Right lobe of liver (tissue), 6 donors: Measurements from ENCODE around the gene TMEM240. TPM values are rescaled to one million over a fixed set of nuclear protein-coding genes. Genes with fewer than 3 reads are reported as not detected.

Experiments
- ATAC-seq, 4 donors: fragments of 200-7000 bp; cut with Tn5 transposase; one replicate each; pipeline ENCODE4 v1.9.1; 2020; ENCODE audit warnings: mild to moderate bottlenecking in 4 of 4, moderate library complexity in 4 of 4
- DNase-seq, 3 donors: peaks; one replicate each; pipeline ENCODE4 v3.0.0-alpha.2; 2020
- H3K27ac ChIP-seq, 3 donors: fragments of 200-600 bp; one replicate each; pipeline ENCODE4 v1.8.0; 2022
- H3K27me3 ChIP-seq, 2 donors: fragments of 200-600 bp; one replicate each; pipeline ENCODE4 v1.8.0; 2022
- H3K36me3 ChIP-seq, 4 donors: fragments of 200-600 bp; sonication (generic) in 1 of 4; one replicate each; pipeline versions ENCODE4 v1.5.1 to v1.8.0; 2017 to 2022; ENCODE audit warnings: control low read depth in 1 of 4
- H3K4me1 ChIP-seq, 4 donors: fragments of 200-600 bp; sonication (generic) in 1 of 4; one replicate each; pipeline versions ENCODE4 v1.5.1 to v1.8.0; 2017 to 2022; ENCODE audit warnings: control low read depth in 1 of 4
- H3K4me3 ChIP-seq, 3 donors: fragments of 200-600 bp; one replicate each; pipeline ENCODE4 v1.8.0; 2022
- H3K9me3 ChIP-seq, 4 donors: fragments of 200-600 bp; sonication (generic) in 1 of 4; one replicate each; pipeline versions ENCODE4 v1.5.1 to v1.8.0; 2017 to 2022; ENCODE audit warnings: control low read depth in 1 of 4
- CTCF ChIP-seq, 4 donors: fragments of 200-600 bp in 3 of 4; fragments of 450-650 bp in 1 of 4; IDR thresholded peaks; one replicate each; pipeline versions ENCODE4 v1.5.1 to v1.8.0; 2016 to 2022; ENCODE audit warnings: antibody characterized with exemption in 4 of 4, mild to moderate bottlenecking in 2 of 4
- POLR2A ChIP-seq: fragments of 450-650 bp; IDR thresholded peaks from one replicate; pipeline ENCODE4 v1.6.1; 2017; ENCODE audit warnings: antibody characterized with exemption, mild to moderate bottlenecking
- WGBS: methylation state at CpG from one replicate; pipeline ENCODE4 v1.1.6; 2018; ENCODE audit warnings: low coverage, low lambda C conversion rate; ENCODE audit not compliant: insufficient coverage; ENCODE audit errors: missing lambda C conversion rate; 5-methylcytosine and 5-hydroxymethylcytosine counted together
- intact Hi-C, 2 donors: fragments of 100-400 bp; cut with DNase I; formaldehyde crosslinking; loops; one replicate each; pipeline versions ENCODE4 v1.11.2 to v1.14.1; 2022
- total RNA-seq, 6 experiments: library from RNA; depleted of rRNA in 2 of 6; stranded (reverse); fragments of >200 nt in 2 of 6; fragmentation: NEBNext Ultra II Directional in 3 of 6; extraction: Animal tissue kit (Norgen Biotek cat#: 25700) in 3 of 6; gene quantifications; one replicate each; pipeline versions ENCODE4 v1.1.0 to v1.2.4, GENCODE V29; 2016 to 2023
- donor health status: DM: no; HTN: yes; CAD: no.
- donor health status: DM: no; HTN: no; CAD: no.
- donor health status: DM: no; HTN: no; CAD: no.
- donor health status: DM: no; HTN: yes; CAD: no.
- donor health status: DM: no; HTN: yes; CAD: no.

The TMEM240 gene
- total RNA-seq, 6 experiments from 2014 or later: 0.40 TPM; not detected in 5

- DNase-seq (no peak), ATAC-seq (no peak)
- Histone ChIP-seq H3K27ac (no peak overlapping the region), H3K27me3 (no peaks in the 10 kb centered on the region), H3K36me3 (peaks cover 0 to 18% (median 13%) of the 10 kb centered on the region in 4 donors), H3K9me3 (no peaks in the 10 kb centered on the region), H3K4me1 (peaks cover 0 to 20% (median under 1%) of the 10 kb centered on the region in 4 donors), H3K4me3 (no peak overlapping the region)
- intact Hi-C loops: no loop called here
- no peak for TF ChIP-seq CTCF (IDR thresholded peaks at IDR 0.05)
- no peak for TF ChIP-seq POLR2A
- WGBS: 75% methylated on average over 9 of the region's 10 CpGs
These were observed 27.5 kb upstream of the TMEM240 start for GRCh38 chr1:1567891-1568291.

GRCh38 chr1:1567152-1567875 lies 26.9 kb upstream of the TMEM240 start:
- 83% methylated on average over 21 of the region's 31 CpGs for WGBS
- intact Hi-C loops: no loop called here
- DNase-seq: no peak
- no peaks in the 10 kb centered on the region for H3K27me3 ChIP-seq
- H3K4me1 ChIP-seq: peaks cover 0 to 14% (median 0%) of the 10 kb centered on the region in 4 donors
- H3K27ac ChIP-seq: no peak overlapping the region
- TF ChIP-seq POLR2A: no peak
- TF ChIP-seq CTCF (IDR thresholded peaks at IDR 0.05): no peak
- ATAC-seq: no peak
- peaks cover 0 to 23% (median 17%) of the 10 kb centered on the region in 4 donors for H3K36me3 ChIP-seq
- no peaks in the 10 kb centered on the region for H3K9me3 ChIP-seq
- H3K4me3 ChIP-seq: no peak overlapping the region

- Histone ChIP-seq H3K27me3 (no peaks in the 10 kb centered on the region), H3K4me3 (no peak overlapping the region), H3K36me3 (peaks cover 0 to 32% (median 18%) of the 10 kb centered on the region in 4 donors), H3K27ac (no peak overlapping the region), H3K9me3 (no peaks in the 10 kb centered on the region), H3K4me1 (peaks cover 0 to 13% (median 0%) of the 10 kb centered on the region in 4 donors)
- intact Hi-C loops: no loop called here
- DNase-seq (peak in 1 of 3 donors; percentile 74), ATAC-seq (peak; percentile 66 to 90 (median 77))
- TF ChIP-seq POLR2A: no peak
- no peak for TF ChIP-seq CTCF (IDR thresholded peaks at IDR 0.05)
- 63% methylated on average over 8 of the region's 10 CpGs for WGBS
These were observed 24.9 kb upstream of the TMEM240 start for GRCh38 chr1:1565340-1565739.

GRCh38 chr1:1564268-1564667 lies 23.8 kb upstream of the TMEM240 start:
- H3K36me3 ChIP-seq: peaks cover 0 to 32% (median 18%) of the 10 kb centered on the region in 4 donors
- no peak overlapping the region for H3K4me3 ChIP-seq
- ATAC-seq (no peak), DNase-seq (no peak)
- H3K4me1 ChIP-seq: peaks cover 0 to 13% (median 0%) of the 10 kb centered on the region in 4 donors
- no peaks in the 10 kb centered on the region for H3K9me3 ChIP-seq
- TF ChIP-seq POLR2A: no peak
- no peak for TF ChIP-seq CTCF (IDR thresholded peaks at IDR 0.05)
- 87% methylated on average over 8 of the region's 19 CpGs for WGBS
- H3K27ac ChIP-seq: no peak overlapping the region
- no peaks in the 10 kb centered on the region for H3K27me3 ChIP-seq
- intact Hi-C loops: no loop called here
